ENCODE results near the gene DDX41. TPM values are rescaled to one million over a fixed set of nuclear protein-coding genes. Genes with fewer than 3 reads are reported as not detected.

Gene DDX41
- total and polyA plus RNA-seq, 3 donors from 2014 or later = 99.1 to 197 (median 193) TPM

DNA sequence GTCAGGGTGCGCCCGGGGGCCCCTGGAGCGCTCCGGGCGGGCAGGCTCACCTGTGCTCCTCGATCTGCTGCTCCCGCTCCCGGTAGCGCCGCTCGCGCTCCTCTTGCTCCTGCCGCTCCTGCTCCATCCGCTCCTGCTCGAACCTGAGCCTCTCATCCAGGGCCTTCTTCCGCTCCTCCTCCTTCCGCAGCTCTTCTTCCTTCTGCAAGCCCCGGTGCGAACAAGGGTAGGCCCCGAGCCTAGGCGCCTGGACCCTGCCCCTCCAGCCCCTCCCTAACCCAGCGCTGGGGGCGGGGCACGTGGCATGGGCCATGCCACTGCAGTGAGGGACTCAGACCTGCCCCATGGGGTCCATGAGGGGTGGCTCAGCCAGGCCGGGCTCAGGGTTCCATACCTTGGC lies 49.9 kb downstream of the DDX41 start:
- H3K27me3 ChIP-seq = no peaks in the 10 kb centered on the region
- DNase-seq = no peak
- 94 to 96% methylated on average over 24 to 25 of the region's 25 CpGs for WGBS, 2 donors
- peaks cover 6% of the 10 kb centered on the region for H3K4me1 ChIP-seq
- no peak overlapping the region for H3K27ac ChIP-seq
- TF ChIP-seq POLR2A (IDR thresholded peaks at IDR 0.05) = no peak
- TF ChIP-seq, protein P1, sequence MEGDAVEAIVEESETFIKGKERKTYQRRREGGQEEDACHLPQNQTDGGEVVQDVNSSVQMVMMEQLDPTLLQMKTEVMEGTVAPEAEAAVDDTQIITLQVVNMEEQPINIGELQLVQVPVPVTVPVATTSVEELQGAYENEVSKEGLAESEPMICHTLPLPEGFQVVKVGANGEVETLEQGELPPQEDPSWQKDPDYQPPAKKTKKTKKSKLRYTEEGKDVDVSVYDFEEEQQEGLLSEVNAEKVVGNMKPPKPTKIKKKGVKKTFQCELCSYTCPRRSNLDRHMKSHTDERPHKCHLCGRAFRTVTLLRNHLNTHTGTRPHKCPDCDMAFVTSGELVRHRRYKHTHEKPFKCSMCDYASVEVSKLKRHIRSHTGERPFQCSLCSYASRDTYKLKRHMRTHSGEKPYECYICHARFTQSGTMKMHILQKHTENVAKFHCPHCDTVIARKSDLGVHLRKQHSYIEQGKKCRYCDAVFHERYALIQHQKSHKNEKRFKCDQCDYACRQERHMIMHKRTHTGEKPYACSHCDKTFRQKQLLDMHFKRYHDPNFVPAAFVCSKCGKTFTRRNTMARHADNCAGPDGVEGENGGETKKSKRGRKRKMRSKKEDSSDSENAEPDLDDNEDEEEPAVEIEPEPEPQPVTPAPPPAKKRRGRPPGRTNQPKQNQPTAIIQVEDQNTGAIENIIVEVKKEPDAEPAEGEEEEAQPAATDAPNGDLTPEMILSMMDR (IDR thresholded peaks at IDR 0.05) = no peak
- H3K4me3 ChIP-seq = no peak overlapping the region
- no peaks in the 10 kb centered on the region for H3K9me3 ChIP-seq
- H3K36me3 ChIP-seq (ENCODE audit: low read depth, missing control alignments) = no peaks in the 10 kb centered on the region
- intact Hi-C loops (cut with DNase I; ENCODE audit: low total_unique reads) = no loop called here

DNA sequence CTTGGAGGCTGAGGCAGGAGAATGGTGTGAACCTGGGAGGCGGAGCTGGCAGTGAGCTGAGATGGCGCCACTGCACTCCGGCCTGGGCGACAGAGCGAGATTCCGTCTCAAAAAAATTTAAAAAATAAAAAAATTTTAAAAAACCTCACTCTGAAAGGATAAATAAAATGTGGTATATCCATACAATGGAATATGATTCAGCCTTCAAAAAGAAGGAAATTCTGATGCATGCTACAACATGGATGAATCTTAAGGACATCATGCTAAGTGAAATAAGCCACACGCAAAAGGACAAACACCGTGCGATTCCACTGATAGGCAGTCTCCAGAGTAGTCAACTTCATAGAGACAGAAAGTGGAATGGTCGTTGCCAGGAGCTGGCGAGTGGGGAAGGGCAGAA lies 51.7 kb downstream of the DDX41 start:
- no peaks in the 10 kb centered on the region for H3K36me3 ChIP-seq (ENCODE audit: low read depth, missing control alignments)
- WGBS, 2 donors = 87 to 93% methylated on average over 11 of the region's 11 CpGs
- H3K27ac ChIP-seq = no peak overlapping the region
- TF ChIP-seq, protein P1 (IDR thresholded peaks at IDR 0.05) = no peak
- no peak for TF ChIP-seq POLR2A (IDR thresholded peaks at IDR 0.05)
- H3K9me3 ChIP-seq = no peaks in the 10 kb centered on the region
- no peak overlapping the region for H3K4me3 ChIP-seq
- no peak for DNase-seq
- intact Hi-C loops (cut with DNase I; ENCODE audit: low total_unique reads) = no loop called here
- H3K4me1 ChIP-seq = no peaks in the 10 kb centered on the region
- H3K27me3 ChIP-seq = no peaks in the 10 kb centered on the region

DNA sequence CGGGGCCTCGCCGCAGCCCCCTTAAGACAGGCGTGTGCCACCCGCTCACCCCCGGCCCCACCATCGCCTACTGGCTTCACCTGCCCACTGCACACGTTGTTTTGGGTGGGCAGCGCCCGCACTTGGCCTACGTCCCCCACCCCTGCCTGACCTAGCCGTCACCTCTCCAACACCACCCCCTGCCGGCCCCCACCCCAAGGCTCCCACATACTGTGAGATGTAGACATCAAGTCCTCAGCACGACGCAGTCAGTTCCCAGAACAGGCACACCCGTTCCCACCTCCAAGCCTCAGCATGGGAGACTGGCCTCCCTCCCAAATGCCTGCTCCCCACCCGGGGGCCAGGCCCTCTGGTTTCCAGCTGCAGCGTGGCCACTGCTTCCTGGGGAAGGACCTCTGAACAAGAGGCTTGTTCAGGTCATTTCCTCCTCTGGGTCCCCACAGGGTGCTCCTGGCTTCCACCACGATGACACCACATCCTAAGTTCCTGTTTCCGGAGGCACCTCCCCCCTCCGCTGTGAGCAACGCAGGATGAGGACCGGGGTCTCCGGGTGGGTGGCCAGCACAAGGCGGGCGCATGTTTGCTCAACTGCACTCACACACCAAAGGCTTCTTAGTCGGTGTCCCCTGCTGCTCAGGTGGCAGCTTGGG lies 54.6 kb downstream of the DDX41 start:
- no peaks in the 10 kb centered on the region for H3K36me3 ChIP-seq (ENCODE audit: low read depth, missing control alignments)
- intact Hi-C loops (cut with DNase I; ENCODE audit: low total_unique reads) = no loop called here
- H3K27ac ChIP-seq = no peak overlapping the region
- H3K4me1 ChIP-seq = no peaks in the 10 kb centered on the region
- no peak for TF ChIP-seq POLR2A (IDR thresholded peaks at IDR 0.05)
- TF ChIP-seq, protein P1 (IDR thresholded peaks at IDR 0.05) = no peak
- 80 to 88% methylated on average over 23 to 27 of the region's 27 CpGs for WGBS, 2 donors
- H3K9me3 ChIP-seq = no peaks in the 10 kb centered on the region
- H3K27me3 ChIP-seq = no peaks in the 10 kb centered on the region
- no peak overlapping the region for H3K4me3 ChIP-seq
- no peak for DNase-seq

Other genes starting within 250 kb of the DDX41 start
- 10 to 100 TPM; 25.5 to 29.4 TPM for gene RAB24, start 213.2 kb downstream of the DDX41 start, total RNA-seq
- gene RAB24, start 213.2 kb downstream of the DDX41 start, polyA plus RNA-seq (ENCODE audit: insufficient read depth, low read depth, low replicate concordance) = 19.2 TPM
- gene PRELID1, start 213.2 kb downstream of the DDX41 start, total RNA-seq = 10 to 100 TPM; 65.7 to 83.4 TPM
- 78.3 TPM for gene PRELID1, start 213.2 kb downstream of the DDX41 start, polyA plus RNA-seq (ENCODE audit: insufficient read depth, low read depth, low replicate concordance)
- gene MXD3, start 205.1 kb downstream of the DDX41 start, total RNA-seq = 10 to 100 TPM; 12.5 to 12.9 TPM
- gene MXD3, start 205.1 kb downstream of the DDX41 start, polyA plus RNA-seq (ENCODE audit: insufficient read depth, low read depth, low replicate concordance) = 7.7 TPM
- 100 to 1,000 TPM; 355 TPM for gene LMAN2, start 165.3 kb downstream of the DDX41 start, total RNA-seq
- gene LMAN2, start 165.3 kb downstream of the DDX41 start, polyA plus RNA-seq (ENCODE audit: insufficient read depth, low read depth, low replicate concordance) = 254 TPM
- 10 to 100 TPM; 39.2 to 40.5 TPM for gene RGS14, start 159.0 kb downstream of the DDX41 start, total RNA-seq
- 25.3 TPM for gene RGS14, start 159.0 kb downstream of the DDX41 start, polyA plus RNA-seq (ENCODE audit: insufficient read depth, low read depth, low replicate concordance)
- under 1 TPM in 1 of 2 donors, not detected in 1; 0.19 TPM for gene SLC34A1, start 132.5 kb downstream of the DDX41 start, total RNA-seq
- gene SLC34A1, start 132.5 kb downstream of the DDX41 start, polyA plus RNA-seq (ENCODE audit: insufficient read depth, low read depth, low replicate concordance) = not detected
- gene PFN3, start 116.3 kb downstream of the DDX41 start, total RNA-seq = 10 to 100 TPM; 27.5 to 45.7 TPM
- gene PFN3, start 116.3 kb downstream of the DDX41 start, polyA plus RNA-seq (ENCODE audit: insufficient read depth, low read depth, low replicate concordance) = 7.4 TPM
- 1 to 10 TPM; 5.3 to 5.8 TPM for gene F12, start 107.4 kb downstream of the DDX41 start, total RNA-seq
- 4.9 TPM for gene F12, start 107.4 kb downstream of the DDX41 start, polyA plus RNA-seq (ENCODE audit: insufficient read depth, low read depth, low replicate concordance)
- 10 to 100 TPM; 51.8 to 57.0 TPM for gene GRK6, start 90.3 kb downstream of the DDX41 start, total RNA-seq
- 32.6 TPM for gene GRK6, start 90.3 kb downstream of the DDX41 start, polyA plus RNA-seq (ENCODE audit: insufficient read depth, low read depth, low replicate concordance)
- gene PRR7, start 70.1 kb downstream of the DDX41 start, total RNA-seq = 10 to 100 TPM; 19.9 to 23.2 TPM
- 2.8 TPM for gene PRR7, start 70.1 kb downstream of the DDX41 start, polyA plus RNA-seq (ENCODE audit: insufficient read depth, low read depth, low replicate concordance)
- gene DBN1, start 43.3 kb downstream of the DDX41 start, total RNA-seq = 10 to 100 TPM; 69.6 to 83.1 TPM
- 50.5 TPM for gene DBN1, start 43.3 kb downstream of the DDX41 start, polyA plus RNA-seq (ENCODE audit: insufficient read depth, low read depth, low replicate concordance)
- 100 to 1,000 TPM in 1 of 2 donors, 10 to 100 TPM in 1; 90.5 to 118 TPM for gene PDLIM7, start 19.4 kb downstream of the DDX41 start, total RNA-seq
- gene PDLIM7, start 19.4 kb downstream of the DDX41 start, polyA plus RNA-seq (ENCODE audit: insufficient read depth, low read depth, low replicate concordance) = 72.2 TPM
- 10 to 100 TPM; 10.7 to 18.7 TPM for gene DOK3, start 7.1 kb downstream of the DDX41 start, total RNA-seq
- 10.4 TPM for gene DOK3, start 7.1 kb downstream of the DDX41 start, polyA plus RNA-seq (ENCODE audit: insufficient read depth, low read depth, low replicate concordance)
- 100 to 1,000 TPM; 111 to 157 TPM for gene FAM193B, start 37.6 kb upstream of the DDX41 start, total RNA-seq
- 81.3 TPM for gene FAM193B, start 37.6 kb upstream of the DDX41 start, polyA plus RNA-seq (ENCODE audit: insufficient read depth, low read depth, low replicate concordance)
- 100 to 1,000 TPM; 122 to 128 TPM for gene TMED9, start 75.2 kb upstream of the DDX41 start, total RNA-seq
- 140 TPM for gene TMED9, start 75.2 kb upstream of the DDX41 start, polyA plus RNA-seq (ENCODE audit: insufficient read depth, low read depth, low replicate concordance)
- gene B4GALT7, start 83.2 kb upstream of the DDX41 start, total RNA-seq = 10 to 100 TPM; 49.9 to 55.7 TPM
- gene B4GALT7, start 83.2 kb upstream of the DDX41 start, polyA plus RNA-seq (ENCODE audit: insufficient read depth, low read depth, low replicate concordance) = 39.9 TPM

Data from testis (tissue), 3 donors.